ENCODE measurements around the gene TMEM270. TPM values are rescaled to one million over a fixed set of nuclear protein-coding genes. Genes with fewer than 3 reads are reported as not detected.

TMEM270 gene, protein sequence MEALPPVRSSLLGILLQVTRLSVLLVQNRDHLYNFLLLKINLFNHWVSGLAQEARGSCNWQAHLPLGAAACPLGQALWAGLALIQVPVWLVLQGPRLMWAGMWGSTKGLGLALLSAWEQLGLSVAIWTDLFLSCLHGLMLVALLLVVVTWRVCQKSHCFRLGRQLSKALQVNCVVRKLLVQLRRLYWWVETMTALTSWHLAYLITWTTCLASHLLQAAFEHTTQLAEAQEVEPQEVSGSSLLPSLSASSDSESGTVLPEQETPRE
- not detected in 2 replicates for total RNA-seq

DNA sequence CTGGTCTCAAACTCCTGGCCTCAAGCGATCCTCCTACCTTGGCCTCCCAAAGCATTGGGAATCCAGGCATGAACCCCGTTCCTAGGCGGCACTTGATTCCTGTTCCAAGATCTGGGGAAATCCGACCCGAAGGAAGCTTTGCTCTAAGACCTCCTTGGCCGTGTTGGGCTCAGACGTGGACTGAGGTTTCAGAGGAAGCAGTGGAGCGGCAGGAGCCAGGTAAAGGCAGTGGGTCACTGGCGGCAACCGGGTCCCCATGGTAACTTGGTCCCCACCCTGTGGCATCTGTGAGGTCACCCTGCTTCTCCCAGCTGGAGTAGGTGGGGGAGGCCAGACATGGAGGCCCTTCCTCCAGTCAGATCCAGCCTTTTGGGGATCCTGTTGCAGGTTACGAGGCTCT lies at the start of gene TMEM270:
TSS of gene TMEM270 (plus strand) at position 301 of the 400 bp plus-strand sequence. CDS start at position 337, 36 bp downstream.

GRCh38 chr7:73830681-73831583 lies 30.0 kb upstream of the TMEM270 start, which contains the start of gene CLDN4:
TSS of gene CLDN4 (plus strand) at chr7:73830996. CDS start at chr7:73831202, 206 bp downstream.

DNA sequence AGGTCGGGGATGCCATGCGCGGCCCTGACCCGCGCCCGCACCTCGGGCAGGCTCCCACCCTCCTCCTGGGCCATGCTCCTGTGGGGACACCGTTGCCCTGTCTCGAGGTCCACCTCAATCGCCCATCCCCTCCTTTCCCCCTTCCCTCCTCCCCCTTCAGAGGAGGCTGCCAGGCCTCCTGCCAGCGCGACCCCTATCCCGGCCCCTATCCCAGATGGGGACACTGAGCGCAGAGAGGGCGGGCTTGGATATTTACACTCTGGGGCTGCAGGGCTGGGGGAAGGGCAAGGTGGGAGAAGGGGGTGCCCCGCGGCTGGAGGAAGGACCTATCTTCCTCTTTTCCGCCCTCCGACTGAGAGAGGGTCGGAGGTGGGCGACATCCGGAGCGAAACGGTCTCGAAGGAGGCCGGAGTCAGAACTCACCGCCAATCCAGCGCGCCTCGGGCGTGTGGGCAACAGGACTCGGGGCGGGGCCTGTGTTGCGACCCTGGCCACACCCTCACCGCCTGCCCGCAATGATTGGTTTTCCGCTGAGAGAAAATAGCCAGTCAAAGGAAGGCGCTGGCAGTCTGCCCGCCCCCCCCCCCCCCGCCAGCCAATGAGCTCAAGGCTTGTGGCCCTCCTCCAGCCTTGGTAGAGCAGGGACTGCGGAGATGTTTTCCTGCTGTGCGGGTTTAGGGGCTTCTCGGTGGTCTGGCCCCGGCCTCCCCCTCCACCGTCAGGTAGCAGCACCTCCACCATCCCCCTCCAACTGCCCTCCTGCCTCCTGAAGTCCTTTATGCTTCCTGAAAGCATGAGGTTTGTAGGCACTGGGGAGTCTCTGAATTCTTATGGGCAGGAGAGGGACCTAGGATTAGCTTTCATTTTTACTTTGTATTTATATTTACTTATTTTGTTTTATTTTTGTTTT lies 18.6 kb upstream of the TMEM270 start, which contains the start of gene METTL27:
TSS of gene METTL27 (minus strand) at position 450 of the 910 bp plus-strand sequence. CDS start at position 74, 376 bp downstream.

Other genes with a start within 250 kb of the TMEM270 start
- gene MLXIPL, start 236.6 kb upstream of the TMEM270 start, total RNA-seq: 0.39 and 1.5 TPM in 2 replicates
- gene VPS37D, start 193.3 kb upstream of the TMEM270 start, total RNA-seq: 2.3 and 2.9 TPM in 2 replicates
- gene DNAJC30, start 177.7 kb upstream of the TMEM270 start, total RNA-seq: 2.2 and 2.3 TPM in 2 replicates
- 26.5 and 34.2 TPM in 2 replicates for gene BUD23, start 177.6 kb upstream of the TMEM270 start, total RNA-seq
- 24.3 and 70.8 TPM in 2 replicates for gene STX1A, start 141.5 kb upstream of the TMEM270 start, total RNA-seq
- gene ABHD11, start 122.4 kb upstream of the TMEM270 start, total RNA-seq: 22.8 and 27.8 TPM in 2 replicates
- not detected in 2 replicates for gene CLDN3, start 90.9 kb upstream of the TMEM270 start, total RNA-seq
- 2.6 and 4.7 TPM in 2 replicates for gene CLDN4, start 30.2 kb upstream of the TMEM270 start, total RNA-seq
- 5.5 and 8.0 TPM in 2 replicates for gene METTL27, start 18.6 kb upstream of the TMEM270 start, total RNA-seq
- gene ELN, start 167.0 kb downstream of the TMEM270 start, total RNA-seq: 0.98 and 1.5 TPM in 2 replicates
- 41.5 and 46.7 TPM in 2 replicates for gene LIMK1, start 222.6 kb downstream of the TMEM270 start, total RNA-seq